Vagina (tissue), 2 donors: ENCODE data around the gene CHST5.

Experiments
- POLR2A ChIP-seq, 2 donors: fragments of 450-650 bp; IDR thresholded peaks; one replicate each; pipeline ENCODE4 v1.6.1; 2017; ENCODE audit warnings: antibody characterized with exemption in 2 of 2, mild to moderate bottlenecking in 2 of 2, moderate library complexity in 2 of 2
- POLR2AphosphoS5 ChIP-seq, 2 donors: sonication (generic); formaldehyde crosslinking; IDR thresholded peaks; one replicate each; pipeline ENCODE4 v1.9.0; 2017; ENCODE audit warnings: antibody characterized with exemption in 2 of 2, mild to moderate bottlenecking in 2 of 2, low read depth in 1 of 2; ENCODE audit not compliant: insufficient read depth in 1 of 2
- TF ChIP-seq, protein P1 (sequence below), 3 experiments: fragments of 450-650 bp in 2 of 3; fragments of 200-600 bp in 1 of 3; sonication (generic) in 1 of 3; IDR thresholded peaks; one replicate each; pipeline ENCODE4 v1.5.1; 2017 to 2019; ENCODE audit warnings: antibody characterized with exemption in 3 of 3, mild to moderate bottlenecking in 2 of 3, moderate library complexity in 2 of 3

DNA sequence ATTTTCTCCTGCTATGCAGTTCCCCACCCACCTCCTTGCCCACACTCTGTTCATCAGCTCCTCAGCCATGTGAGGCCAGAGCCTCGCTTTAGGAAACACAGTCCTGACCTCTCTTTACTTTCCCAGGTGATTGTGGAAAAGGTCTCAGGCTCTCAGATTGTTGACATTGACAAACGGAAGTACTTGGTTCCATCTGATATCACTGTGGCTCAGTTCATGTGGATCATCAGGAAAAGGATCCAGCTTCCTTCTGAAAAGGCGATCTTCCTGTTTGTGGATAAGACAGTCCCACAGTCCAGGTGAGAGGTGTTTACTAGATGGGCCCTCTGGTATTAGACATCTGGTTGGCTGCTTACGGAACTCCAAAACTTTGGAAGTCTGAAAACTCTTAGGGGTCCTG is 32.0 kb upstream of the CHST5 start:
- TF ChIP-seq POLR2A (IDR thresholded peaks at IDR 0.05) (no peak), POLR2AphosphoS5 (IDR thresholded peaks at IDR 0.05; ENCODE audit: insufficient read depth in 1 of 2, low read depth in 1 of 2) (no peak)
- TF ChIP-seq, protein P1, sequence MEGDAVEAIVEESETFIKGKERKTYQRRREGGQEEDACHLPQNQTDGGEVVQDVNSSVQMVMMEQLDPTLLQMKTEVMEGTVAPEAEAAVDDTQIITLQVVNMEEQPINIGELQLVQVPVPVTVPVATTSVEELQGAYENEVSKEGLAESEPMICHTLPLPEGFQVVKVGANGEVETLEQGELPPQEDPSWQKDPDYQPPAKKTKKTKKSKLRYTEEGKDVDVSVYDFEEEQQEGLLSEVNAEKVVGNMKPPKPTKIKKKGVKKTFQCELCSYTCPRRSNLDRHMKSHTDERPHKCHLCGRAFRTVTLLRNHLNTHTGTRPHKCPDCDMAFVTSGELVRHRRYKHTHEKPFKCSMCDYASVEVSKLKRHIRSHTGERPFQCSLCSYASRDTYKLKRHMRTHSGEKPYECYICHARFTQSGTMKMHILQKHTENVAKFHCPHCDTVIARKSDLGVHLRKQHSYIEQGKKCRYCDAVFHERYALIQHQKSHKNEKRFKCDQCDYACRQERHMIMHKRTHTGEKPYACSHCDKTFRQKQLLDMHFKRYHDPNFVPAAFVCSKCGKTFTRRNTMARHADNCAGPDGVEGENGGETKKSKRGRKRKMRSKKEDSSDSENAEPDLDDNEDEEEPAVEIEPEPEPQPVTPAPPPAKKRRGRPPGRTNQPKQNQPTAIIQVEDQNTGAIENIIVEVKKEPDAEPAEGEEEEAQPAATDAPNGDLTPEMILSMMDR (IDR thresholded peaks at IDR 0.05), result no peak
